Stimulated activated CD4-positive, alpha-beta T cell treated with anti-CD3 and anti-CD28 coated beads, TNF-alpha, amount 100 ng/mL, for 1 hour (primary cell): Measurements from ENCODE around the gene WBP11.
A peak's percentile ranks its signal among the peaks of the same experiment; 100 is the strongest.

Experiments
- DNase-seq, 3 donors: peaks; one replicate each; pipeline ENCODE4 v3.0.0-alpha.2; 2020; ENCODE audit warnings: low read depth in 3 of 3, low spot score in 1 of 3

WBP11 gene

DNA sequence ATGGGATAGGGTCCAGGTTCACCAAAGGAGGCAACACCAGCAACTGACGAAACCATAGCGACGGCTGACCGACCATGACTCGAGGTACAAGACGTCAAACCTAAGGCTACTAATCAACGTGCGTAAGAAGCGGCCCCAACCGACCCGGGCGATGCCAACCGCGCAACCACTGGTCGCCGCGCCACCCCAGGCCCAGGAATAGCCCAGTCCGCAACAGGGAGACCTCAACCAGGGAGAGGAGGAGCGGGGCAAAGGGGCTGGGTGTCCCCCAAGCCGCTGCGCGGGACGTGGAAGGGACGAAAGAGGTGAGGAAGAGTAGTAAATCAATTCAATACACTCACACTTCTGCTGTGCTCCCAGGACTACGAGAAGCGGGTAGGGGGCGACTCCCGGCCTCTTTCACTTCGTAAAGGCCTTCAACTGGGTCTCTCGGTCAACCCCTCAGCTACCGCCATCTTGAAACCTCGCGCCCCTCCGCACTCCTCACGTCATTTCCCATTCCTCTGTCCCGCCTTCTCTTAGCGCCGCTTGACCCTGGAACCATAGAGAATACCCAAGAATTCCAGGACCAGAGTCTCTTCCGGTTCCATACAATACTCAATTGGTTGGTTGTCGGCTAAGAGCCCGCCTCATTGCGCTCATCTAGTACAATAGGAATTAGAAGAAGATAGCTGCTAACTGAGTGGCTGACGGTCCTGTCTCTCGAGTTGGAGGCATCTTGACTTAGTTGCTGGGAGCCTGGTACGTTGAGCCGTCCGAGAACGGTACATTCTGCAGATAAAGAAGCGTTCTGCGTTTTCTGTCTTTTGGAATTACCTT lies at the start of gene WBP11, which contains the start of gene C12orf60:
Gene WBP11 (minus strand): TSS at position 468 of the 819 bp plus-strand sequence. CDS start 2,095 bp downstream, outside the sequence.
Gene C12orf60 (plus strand): TSS at position 660 of the 819 bp plus-strand sequence. CDS start 19,266 bp downstream, outside the sequence.
- peak; percentile 60 to 71 (median 69) for DNase-seq

DNA sequence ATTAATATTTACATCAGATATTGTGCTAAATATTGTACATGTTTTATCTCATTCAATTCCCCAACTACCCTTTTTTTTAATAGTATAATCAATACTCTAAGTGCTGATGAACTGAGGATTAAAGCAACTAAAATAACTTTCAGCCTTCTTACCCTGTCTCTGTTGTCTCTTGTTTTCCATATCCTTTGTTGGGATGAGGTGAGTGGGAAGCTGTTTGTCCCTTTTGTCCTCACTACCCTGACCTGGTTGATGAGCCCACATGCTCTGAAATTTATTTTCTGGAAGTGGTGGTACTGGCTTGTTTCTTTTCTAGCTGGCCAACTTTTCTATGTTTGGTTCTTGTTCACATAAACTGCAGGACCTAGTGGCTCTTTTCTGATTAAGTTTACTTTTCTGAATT lies 49.6 kb upstream of the WBP11 start:
- DNase-seq: no peak

DNA sequence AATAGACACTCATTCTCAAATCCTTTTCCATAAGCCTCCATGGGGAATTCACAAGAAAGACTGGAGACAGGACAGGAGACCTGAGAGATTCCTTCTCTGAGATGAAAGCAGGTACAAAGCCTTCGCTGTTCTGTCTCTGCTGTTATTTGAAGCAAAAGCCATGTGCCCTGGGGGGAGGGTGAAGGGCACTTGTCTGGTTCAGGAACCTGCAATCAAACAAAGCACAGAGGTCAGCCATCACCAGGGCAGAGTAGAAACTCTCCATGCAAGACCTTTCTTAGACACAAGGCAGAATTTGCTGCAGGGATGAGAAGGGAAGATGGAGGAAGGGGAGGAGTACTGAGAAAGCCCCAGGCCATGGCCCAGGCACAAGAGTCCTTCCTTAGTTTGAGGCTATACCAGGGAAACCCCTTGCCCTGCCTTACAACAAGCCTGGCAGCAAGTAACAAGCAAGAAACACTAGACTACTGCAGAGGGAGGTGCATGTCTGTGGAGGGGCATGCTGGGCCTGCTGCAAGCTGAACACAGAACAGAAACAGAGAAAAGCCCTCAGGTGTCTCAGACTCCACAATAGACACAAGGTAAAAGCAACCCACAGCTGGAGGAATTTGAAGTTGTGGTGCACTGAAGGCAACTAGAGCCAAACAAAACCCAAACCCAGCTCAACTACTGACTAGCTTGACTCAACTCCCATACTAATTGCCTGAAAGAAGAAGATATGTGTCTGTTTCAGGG lies 47.8 kb upstream of the WBP11 start:
- no peak for DNase-seq

DNA sequence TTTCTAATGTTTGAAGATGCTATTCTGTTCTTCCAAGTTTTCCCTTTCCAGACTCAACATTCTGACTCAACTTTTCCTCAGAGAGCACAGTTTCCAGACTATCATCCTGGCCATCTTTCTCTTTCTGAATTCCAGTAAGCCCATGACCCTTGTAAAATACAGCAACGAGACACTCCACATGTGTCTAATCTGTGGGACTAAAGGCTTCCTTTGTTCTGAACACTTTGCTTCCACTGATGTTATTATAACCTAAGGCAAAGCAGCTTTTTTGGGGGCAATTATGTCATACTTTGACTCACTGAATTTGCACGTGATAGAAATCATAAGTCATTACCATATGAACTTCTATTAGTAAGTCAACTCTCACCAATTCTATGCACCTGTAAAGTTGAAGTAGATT lies 46.4 kb upstream of the WBP11 start:
- no peak for DNase-seq

DNA sequence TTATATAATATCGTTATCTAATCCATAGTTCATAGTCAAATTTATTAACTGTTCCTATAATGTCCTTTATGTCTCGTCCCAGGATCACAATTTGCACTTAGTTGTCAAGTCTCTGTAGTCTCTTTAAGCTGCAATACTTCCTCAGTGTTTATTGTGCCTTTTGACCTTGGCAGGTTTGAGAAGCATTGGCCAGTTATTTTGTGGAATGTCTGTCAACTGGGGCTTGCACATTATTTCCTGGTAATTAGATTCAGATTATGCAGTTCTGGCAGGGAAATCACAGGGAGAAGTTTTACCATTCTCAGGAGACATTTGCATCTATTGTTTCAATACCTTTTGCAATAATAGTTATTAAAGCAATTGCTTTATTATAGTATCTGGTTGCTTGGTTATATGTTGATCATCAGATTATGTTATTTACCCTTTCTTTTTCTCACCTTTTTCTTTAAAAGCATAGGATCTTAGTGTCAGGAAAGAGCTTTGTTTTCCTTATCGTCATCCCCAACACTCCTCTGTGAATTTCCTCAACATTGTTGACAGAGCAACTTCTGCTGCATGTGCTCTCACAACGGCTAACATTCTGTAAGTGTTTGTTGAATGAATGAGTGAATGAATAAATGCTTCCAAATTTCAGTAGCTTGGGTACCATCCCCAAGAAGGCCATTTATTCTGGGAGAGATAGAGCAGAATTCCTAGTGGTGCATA lies 43.8 kb upstream of the WBP11 start:
- DNase-seq: no peak

DNA sequence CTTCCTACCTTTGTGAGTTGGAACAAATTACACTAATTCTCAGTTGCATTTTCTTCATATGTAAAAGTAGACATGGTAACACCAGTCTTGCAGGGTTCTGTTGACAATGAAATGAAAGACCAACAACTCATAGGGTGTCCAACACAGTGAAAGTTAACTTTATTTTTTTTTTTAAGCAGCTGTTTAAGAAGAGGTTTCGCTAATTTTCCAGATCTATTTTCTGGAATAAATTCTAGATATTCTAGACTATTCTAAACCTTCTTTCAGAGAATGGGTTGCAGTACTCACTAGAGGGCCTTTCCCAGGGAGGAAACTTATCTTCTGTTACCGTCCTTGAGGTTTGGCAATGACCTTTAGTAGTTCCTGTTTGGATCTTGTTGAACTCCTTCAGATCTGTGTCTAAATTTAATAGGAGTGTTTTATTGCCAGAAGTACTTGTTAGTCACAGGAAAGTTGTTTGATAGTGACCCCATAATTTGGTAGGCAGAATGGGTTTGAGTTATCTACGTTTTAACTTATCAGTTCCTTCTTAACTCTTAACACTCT lies 42.8 kb upstream of the WBP11 start:
- DNase-seq: no peak

DNA sequence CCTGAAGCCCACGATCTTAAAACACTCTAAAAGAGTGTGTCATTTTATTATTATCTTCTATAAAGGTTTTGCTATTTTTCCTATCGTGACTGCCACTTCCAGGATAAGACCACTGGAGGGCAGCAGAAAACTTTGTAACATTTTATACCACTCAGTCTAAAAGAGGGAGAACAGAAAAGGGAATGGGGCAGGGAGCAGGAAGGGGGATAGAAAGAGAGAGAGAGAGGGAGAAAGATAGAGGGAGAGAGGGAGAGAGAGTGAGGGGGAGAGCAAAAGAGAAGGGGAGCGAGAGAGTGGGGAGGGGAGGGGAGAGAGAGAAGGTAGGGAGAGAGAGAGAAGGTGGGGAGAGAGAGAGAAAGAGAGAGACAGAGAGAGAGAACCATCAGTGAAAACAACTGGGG lies 42.1 kb upstream of the WBP11 start:
- peak in 1 of 3 donors; percentile 2 for DNase-seq

DNA sequence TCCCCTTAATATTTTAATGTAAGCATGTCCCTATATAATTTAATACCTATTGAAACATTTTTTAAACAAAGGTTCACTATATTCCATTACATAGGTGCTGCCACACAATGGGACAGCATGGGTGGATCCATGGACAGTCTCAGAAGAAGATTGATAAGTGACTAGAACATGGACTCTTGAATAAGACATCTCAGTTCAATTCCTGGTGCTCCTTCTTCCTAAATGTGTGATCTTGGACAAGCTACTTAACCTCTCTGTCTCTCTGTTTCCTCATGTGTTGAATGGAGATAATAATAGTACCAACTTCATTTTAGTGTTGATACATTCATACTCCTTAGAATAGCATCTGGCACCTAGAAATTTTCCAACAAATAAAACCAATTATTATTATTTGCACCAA lies 41.1 kb upstream of the WBP11 start:
- DNase-seq: no peak

DNA sequence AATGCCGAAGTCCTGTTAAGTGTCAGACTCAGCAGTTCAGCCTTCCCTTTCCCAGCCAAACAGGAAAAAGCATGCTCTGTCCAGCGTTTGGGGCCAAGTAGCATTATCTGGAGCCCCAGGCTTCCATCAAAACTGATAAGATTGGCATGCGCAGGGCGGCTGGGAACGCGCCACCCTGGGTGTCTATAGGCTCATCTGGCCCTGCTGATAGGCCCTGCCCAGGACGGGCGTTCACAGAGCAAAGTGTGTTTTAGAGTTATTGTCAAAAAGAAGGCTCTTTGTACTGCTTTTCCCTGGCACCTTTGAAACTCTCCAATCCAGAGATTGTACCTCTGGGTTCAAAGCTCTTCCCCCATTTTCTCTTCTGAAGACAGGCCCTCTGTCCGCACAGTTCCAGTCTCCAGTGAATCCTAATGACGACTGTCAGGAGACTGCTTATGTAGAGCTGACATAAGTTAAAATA lies 40.2 kb upstream of the WBP11 start, which contains the start of gene ART4:
Gene ART4 (minus strand): TSS at position 102 of the 463 bp plus-strand sequence. CDS start 413 bp downstream, outside the sequence.
- no peak for DNase-seq

DNA sequence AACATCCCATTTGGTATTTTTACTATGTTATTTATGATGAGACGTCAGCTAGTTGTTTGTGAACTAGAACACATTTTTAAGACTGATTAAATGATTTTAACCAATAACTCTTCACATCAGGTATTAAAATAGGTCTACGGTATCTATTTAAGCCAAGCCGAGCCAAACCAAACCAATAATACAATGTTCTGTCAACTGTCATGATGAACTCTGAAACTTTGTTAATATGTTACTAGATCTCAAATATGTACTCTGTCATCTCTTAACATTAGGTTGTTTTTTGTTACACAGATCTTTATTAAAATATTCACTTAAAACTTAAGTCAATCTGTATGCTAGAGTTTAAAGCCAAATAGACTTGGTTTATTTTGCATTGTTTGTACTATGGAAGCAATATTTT lies 39.0 kb upstream of the WBP11 start:
- DNase-seq: no peak

DNA sequence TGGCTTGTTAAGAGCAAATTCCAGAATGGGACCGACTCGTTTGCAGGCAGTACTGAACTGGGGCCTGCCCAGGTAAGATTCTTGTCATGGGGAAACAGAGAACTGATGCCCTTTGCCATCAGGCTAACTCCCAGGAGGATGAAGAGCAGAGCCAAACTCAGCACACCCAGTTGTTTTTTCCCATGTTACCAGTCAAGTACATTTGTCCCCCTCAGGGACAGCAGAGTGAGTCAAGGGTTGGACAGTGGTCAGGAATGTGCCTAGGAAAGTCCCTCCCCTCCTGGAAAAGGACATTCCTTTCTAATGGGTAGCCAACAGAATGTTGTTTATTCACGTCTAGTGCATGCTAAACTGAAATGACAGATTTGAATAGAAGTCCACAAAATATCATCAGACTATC lies 38.5 kb upstream of the WBP11 start:
- DNase-seq: no peak

DNA sequence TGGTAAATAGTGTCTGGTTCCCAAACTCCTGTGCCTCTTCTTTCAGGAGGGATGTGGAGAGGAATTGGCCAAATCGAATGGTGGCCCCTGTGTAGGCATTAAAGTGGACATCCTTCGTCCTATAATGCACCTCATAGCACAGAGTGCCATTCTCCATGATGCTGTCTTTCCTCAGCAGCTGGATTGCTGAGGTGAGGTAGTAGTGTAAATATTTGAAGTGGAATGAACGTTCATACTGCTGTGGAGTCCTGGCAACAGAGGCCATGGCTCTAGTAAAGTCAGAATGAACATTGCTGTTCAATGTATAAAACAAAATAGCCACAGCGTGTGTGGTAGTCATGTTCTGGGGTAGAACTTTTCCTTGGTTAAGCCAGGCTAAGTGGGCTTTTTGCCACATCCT lies 37.3 kb upstream of the WBP11 start:
- DNase-seq: no peak

DNA sequence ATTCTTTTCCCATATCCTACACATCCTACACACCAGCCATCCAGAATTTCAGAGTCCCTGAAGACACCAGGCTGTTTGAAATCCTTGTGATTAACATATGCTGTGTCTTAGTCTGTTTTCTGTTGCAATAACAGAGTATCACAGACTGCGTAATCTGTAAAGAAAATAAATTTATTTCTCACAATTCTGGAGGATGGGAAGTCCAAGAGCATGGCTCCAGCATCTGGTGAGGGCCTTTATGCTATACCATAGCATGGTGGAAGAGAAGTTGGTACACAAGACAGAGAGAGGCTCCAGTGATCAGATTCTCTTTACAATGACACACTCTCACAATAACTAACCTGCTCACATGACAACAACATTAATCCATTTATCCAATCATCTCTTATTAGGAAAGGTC lies 36.0 kb upstream of the WBP11 start:
- DNase-seq: no peak

DNA sequence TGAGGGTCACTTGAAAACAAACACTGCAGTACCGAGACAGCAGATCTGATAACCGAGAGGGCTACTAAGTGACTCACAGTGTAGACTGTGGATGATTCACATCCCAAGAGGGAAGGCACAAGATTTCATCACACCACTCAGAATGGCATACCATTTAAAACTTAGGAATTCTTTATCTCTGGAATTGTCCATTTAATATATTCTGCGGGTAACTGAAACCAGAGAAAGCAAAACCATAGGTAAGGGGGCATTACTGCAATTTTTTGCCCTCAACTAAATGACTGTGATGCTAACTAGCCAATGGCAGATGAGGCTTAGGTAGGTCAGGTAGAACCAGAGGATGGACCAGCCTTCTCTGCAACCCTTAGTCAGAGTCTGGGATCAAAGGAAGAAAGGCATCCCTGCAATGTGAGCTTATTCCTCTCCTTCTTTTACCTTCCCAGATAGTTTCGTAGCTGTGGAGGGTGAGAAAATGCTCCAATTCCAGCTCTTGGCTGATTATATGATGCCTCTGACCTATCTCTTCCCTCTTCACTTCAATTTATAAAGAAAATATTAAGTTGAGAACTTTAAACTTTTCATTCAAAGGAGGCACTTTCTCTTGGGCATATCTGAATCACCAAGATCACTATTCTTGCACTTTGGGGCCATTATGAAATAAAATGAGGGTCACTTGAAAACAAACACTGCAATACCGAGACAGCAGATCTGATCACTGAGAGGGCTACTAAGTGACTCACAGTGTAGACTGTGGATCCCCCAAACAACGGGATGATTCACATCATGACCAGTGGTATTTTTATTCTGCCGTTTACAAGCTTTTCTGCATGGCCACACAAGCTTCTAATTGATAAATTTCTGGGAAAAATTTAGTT lies 33.3 kb upstream of the WBP11 start:
- DNase-seq: no peak

DNA sequence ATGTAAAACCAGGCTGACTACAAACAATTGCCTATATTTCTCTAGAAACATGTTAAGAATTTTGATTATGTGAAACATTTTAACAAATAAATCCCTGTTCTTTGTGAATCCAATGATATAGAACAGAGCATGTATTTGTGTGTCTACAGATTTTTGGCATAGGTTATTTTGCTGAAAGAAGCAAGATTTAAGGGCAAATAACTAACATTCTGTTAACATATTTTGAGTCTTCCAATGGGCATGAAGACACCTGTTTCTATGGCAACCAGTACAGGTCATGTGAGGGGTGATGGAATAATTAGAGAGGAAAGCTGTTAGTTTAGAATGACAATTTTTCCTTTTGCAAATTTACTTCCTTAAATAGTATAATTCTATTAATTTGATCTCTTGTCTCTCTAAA lies 31.2 kb upstream of the WBP11 start:
- DNase-seq: no peak

DNA sequence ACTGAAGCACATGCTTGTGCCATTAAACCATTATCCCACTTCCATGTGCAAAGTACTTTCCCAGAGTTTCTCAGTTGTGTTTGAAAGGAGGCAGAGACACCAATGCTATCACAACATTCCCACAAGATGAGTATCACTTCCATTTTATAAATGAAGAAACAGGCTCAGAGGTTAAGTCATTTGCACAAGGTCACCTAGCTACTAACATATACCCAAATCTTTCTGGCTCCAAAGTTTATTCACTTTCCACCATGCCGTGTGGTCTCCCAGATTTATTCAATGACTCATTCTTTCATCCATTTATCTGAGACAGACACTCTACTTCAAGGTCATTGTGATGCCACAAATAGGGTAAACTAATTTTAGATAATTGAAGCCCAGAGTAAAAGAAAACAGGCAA lies 30.7 kb upstream of the WBP11 start:
- no peak for DNase-seq

DNA sequence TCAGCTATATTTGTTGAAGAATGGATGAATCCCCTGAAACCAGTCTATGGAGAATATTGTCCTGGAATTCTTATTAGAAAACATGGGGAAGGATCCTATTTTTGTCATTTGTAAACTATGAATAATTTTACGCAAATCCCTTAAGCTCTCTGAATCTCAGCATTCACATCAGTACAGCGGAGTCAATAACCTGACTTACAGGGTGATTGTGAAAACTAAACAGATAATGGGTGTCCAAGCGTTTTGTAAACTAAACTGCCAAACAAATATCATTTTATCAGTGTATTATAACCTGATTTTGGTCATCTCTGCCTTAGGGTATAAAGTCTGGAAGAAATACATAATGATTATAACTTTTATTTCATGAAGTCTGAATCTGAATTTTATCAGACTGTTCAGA lies 30.1 kb upstream of the WBP11 start:
- no peak for DNase-seq

DNA sequence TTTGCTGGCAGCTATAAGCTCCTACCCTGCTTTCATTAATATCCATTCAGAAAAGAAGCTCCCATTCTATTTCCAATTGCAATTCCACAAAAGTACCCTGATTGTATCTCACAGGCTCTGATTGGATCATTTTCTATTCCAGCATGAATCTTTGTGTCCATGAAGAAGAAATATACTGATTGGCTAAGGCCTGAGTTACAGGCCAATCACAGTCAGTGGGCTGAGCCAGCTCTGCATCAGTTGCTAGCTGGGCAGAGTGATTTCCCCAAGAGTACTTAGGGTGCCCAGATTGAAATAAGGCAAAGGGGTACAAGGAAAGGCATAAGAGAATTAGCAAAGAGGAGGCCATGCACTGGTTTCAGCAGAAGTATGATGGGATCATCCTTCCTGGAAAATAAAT lies 25.6 kb upstream of the WBP11 start:
- no peak for DNase-seq

DNA sequence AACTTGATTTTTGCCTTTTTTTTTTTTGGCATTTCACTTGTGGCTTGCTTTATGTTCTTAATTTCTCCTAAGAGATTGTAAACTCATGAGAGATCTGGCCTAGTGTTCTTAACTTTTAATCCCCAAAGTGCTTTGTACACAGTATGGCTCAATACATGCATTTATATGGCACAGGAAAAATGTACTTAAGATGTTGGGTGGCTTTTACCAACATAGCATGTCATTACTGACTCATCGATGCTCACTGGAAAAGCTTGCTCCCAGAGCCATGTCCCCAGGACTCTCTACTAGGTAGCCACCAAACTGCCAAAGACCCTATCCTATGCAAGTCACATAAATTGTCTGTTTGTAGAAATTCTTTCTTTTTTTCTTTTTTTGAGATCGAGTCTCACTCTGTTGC lies 23.8 kb upstream of the WBP11 start:
- no peak for DNase-seq

DNA sequence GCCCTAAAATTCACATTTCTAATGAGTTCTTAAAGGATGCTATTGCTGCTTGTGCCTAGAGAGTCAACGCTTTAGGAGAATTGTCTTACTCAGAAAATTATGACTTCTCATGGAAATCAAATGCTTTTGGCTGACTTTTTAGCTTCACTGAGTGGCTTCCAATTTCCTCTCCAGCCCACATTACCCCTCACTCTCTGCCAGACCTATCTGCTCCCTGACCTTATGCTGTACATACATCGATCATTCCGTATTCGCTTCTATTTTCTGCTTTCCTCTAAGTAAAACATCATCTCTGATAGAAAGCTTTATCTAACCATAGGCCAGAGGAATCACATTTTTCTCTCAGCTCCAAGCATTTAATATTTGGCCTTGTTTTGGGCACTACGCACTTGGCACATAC lies 23.2 kb upstream of the WBP11 start:
- DNase-seq: no peak
